Activated T-cell treated with anti-CD3 and anti-CD28 coated beads for 24 hours (primary cell): ENCODE data around the gene ZMYM2.
A peak's percentile ranks its signal among the peaks of the same experiment; 100 is the strongest.

Source experiments
- DNase-seq: peaks from one replicate; pipeline ENCODE4 v3.0.0-alpha.2; 2020; ENCODE audit warnings: low read depth

The ZMYM2 gene

GRCh38 chr13:20134732-20135131, 176.2 kb downstream of the ZMYM2 start:
- no peak for DNase-seq

GRCh38 chr13:20136781-20137703, 178.5 kb downstream of the ZMYM2 start:
- DNase-seq, result peak; percentile 26

GRCh38 chr13:20137875-20138274, 179.3 kb downstream of the ZMYM2 start:
- no peak for DNase-seq

- no peak for DNase-seq
Measured at GRCh38 chr13:20140487-20140886, 182.0 kb downstream of the ZMYM2 start.
